ENCODE results near the gene CHD6. TPM values are rescaled to one million over a fixed set of nuclear protein-coding genes. Genes with fewer than 3 reads are reported as not detected.

Gene CHD6
- total RNA-seq: 100 to 1,000 TPM in 3 of 5 experiments, 10 to 100 TPM in 2; 46.3 to 132 (median 109) TPM
- 10 to 100 TPM; 63.5 to 79.3 TPM for polyA plus RNA-seq
- 251 reads per million, percentile 95 among the genes with 10 or more reads in this experiment for total RNA-seq

GRCh38 chr20:41617902-41618806, at the start of gene CHD6:
TSS of gene CHD6 (minus strand) at chr20:41618377. CDS start at chr20:41551337, 67,040 bp downstream.
- peaks cover 21 to 31% of the 10 kb centered on the region in 2 donors for H3K4me1 ChIP-seq (ENCODE audit: control insufficient read depth in 2 of 2, insufficient read depth in 2 of 2, low read length in 2 of 2)
- peaks cover 31 to 54% (median 53%) of the 10 kb centered on the region in 7 donors for H3K4me1 Mint-ChIP-seq
- intact Hi-C loops (cut with micrococcal nuclease): loop anchor here (1.0 to 5.0 kb wide), 12 partner anchors 75 to 1974 kb away; partner anchors contain the start of genes PLCG1 (in 2 of the 2), ZHX3 (in 2 of the 2), IFT52 (in 1 of the 2) and LPIN3 (in 1 of the 2)
- no peaks in the 10 kb centered on the region for H3K36me3 Mint-ChIP-seq
- H3K4me3 ChIP-seq (ENCODE audit: low read length): peak within 1 kb of the TSS; percentile 66
- H3K9me3 ChIP-seq (ENCODE audit: control insufficient read depth in 2 of 3, low read length in 3 of 3): no peaks in the 10 kb centered on the region
- DNase-seq (peak; percentile 96 to 100 (median 99)), ATAC-seq (peak; percentile 96)
- no peaks in the 10 kb centered on the region for H3K9me3 Mint-ChIP-seq
- peak within 1 kb of the TSS; percentile 85 to 97 (median 94) for H3K4me3 Mint-ChIP-seq
- peak within 1 kb of the TSS; percentile 80 for H3K27ac ChIP-seq (ENCODE audit: low read depth, low read length)
- ChIA-PET CTCF (interaction anchor here (0.5 to 0.8 kb wide), 2 partner anchors 113 to 123 kb away, joined by 3 read pairs; no protein-coding TSS in a partner anchor), POLR2A (interaction anchor here (0.6 to 5.2 kb wide), 11 partner anchors 10 to 483 kb away, joined by 3 to 60 read pairs (median 4); no protein-coding TSS in a partner anchor)
- no peaks in the 10 kb centered on the region for H3K27me3 ChIP-seq (ENCODE audit: control insufficient read depth in 2 of 2, insufficient read depth in 2 of 2, low read length in 2 of 2)
- H3K27me3 Mint-ChIP-seq: peaks cover 0 to 16% (median 0%) of the 10 kb centered on the region in 5 donors
- H3K27ac Mint-ChIP-seq: peak within 1 kb of the TSS; percentile 86 to 95 (median 91)
- no peaks in the 10 kb centered on the region for H3K36me3 ChIP-seq (ENCODE audit: control insufficient read depth in 2 of 3, insufficient read depth in 3 of 3, low read length in 3 of 3)

GRCh38 chr20:41664584-41664983, 46.4 kb upstream of the CHD6 start:
- no peaks in the 10 kb centered on the region for H3K9me3 ChIP-seq (ENCODE audit: control insufficient read depth in 2 of 3, low read length in 3 of 3)
- H3K27ac ChIP-seq (ENCODE audit: low read depth, low read length): no peak overlapping the region
- H3K4me1 Mint-ChIP-seq: peaks cover 0 to 4% (median 0%) of the 10 kb centered on the region in 7 donors
- no peak overlapping the region for H3K27ac Mint-ChIP-seq
- H3K36me3 Mint-ChIP-seq: peaks cover 0 to 8% (median 0%) of the 10 kb centered on the region in 5 donors
- DNase-seq: peak in 1 of 9 donors; percentile 1
- peaks cover 0 to 7% (median 1%) of the 10 kb centered on the region in 11 donors for H3K9me3 Mint-ChIP-seq
- POLR2A ChIA-PET: no interaction called here
- no peaks in the 10 kb centered on the region for H3K27me3 ChIP-seq (ENCODE audit: control insufficient read depth in 2 of 2, insufficient read depth in 2 of 2, low read length in 2 of 2)
- intact Hi-C loops (cut with micrococcal nuclease): no loop called here
- no peaks in the 10 kb centered on the region for H3K4me1 ChIP-seq (ENCODE audit: control insufficient read depth in 2 of 2, insufficient read depth in 2 of 2, low read length in 2 of 2)
- ATAC-seq: peak; percentile 42
- H3K36me3 ChIP-seq (ENCODE audit: control insufficient read depth in 2 of 3, insufficient read depth in 3 of 3, low read length in 3 of 3): no peaks in the 10 kb centered on the region
- H3K27me3 Mint-ChIP-seq: peaks cover 23 to 36% (median 31%) of the 10 kb centered on the region in 5 donors
- no peak overlapping the region for H3K4me3 ChIP-seq (ENCODE audit: low read length)
- H3K4me3 Mint-ChIP-seq: no peak overlapping the region
- CTCF ChIA-PET: interaction anchor here (0.6 kb wide), 1 partner anchor 37 kb away, joined by 3 read pairs; no protein-coding TSS in a partner anchor

DNA sequence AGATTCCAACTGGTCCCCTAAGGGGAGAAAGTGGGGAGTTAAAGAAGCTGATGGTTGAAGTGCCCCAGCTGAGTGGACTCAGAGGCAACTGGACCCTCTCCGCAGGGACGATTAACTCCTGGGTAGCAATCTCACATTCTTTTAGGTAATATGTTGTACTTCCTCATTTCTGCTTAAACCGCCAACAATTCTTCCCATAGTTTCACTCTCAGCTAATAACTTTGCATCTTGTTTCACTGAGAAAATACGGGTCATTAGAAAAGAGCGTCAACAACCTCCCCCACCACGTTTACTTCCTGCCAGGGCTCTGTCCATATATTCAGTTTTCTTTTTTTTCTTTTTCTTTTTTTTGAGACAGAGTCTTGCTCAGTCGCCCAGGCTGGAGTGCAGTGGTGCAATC, 39.5 kb upstream of the CHD6 start:
- no peak overlapping the region for H3K27ac Mint-ChIP-seq
- no peaks in the 10 kb centered on the region for H3K4me1 ChIP-seq (ENCODE audit: control insufficient read depth in 2 of 2, insufficient read depth in 2 of 2, low read length in 2 of 2)
- ChIA-PET CTCF (no interaction called here), POLR2A (no interaction called here)
- H3K4me3 ChIP-seq (ENCODE audit: low read length): no peak overlapping the region
- H3K4me3 Mint-ChIP-seq: no peak overlapping the region
- no peaks in the 10 kb centered on the region for H3K36me3 ChIP-seq (ENCODE audit: control insufficient read depth in 2 of 3, insufficient read depth in 3 of 3, low read length in 3 of 3)
- no peak for DNase-seq
- no peak overlapping the region for H3K27ac ChIP-seq (ENCODE audit: low read depth, low read length)
- ATAC-seq: no peak
- intact Hi-C loops (cut with micrococcal nuclease): no loop called here
- peaks cover 0 to 10% (median 0%) of the 10 kb centered on the region in 7 donors for H3K4me1 Mint-ChIP-seq
- peaks cover 0 to 8% (median 0%) of the 10 kb centered on the region in 5 donors for H3K36me3 Mint-ChIP-seq
- no peaks in the 10 kb centered on the region for H3K27me3 ChIP-seq (ENCODE audit: control insufficient read depth in 2 of 2, insufficient read depth in 2 of 2, low read length in 2 of 2)
- no peaks in the 10 kb centered on the region for H3K9me3 ChIP-seq (ENCODE audit: control insufficient read depth in 2 of 3, low read length in 3 of 3)
- H3K9me3 Mint-ChIP-seq: peaks cover 0 to 4% (median 0%) of the 10 kb centered on the region in 11 donors
- peaks cover 17 to 45% (median 27%) of the 10 kb centered on the region in 5 donors for H3K27me3 Mint-ChIP-seq

DNA sequence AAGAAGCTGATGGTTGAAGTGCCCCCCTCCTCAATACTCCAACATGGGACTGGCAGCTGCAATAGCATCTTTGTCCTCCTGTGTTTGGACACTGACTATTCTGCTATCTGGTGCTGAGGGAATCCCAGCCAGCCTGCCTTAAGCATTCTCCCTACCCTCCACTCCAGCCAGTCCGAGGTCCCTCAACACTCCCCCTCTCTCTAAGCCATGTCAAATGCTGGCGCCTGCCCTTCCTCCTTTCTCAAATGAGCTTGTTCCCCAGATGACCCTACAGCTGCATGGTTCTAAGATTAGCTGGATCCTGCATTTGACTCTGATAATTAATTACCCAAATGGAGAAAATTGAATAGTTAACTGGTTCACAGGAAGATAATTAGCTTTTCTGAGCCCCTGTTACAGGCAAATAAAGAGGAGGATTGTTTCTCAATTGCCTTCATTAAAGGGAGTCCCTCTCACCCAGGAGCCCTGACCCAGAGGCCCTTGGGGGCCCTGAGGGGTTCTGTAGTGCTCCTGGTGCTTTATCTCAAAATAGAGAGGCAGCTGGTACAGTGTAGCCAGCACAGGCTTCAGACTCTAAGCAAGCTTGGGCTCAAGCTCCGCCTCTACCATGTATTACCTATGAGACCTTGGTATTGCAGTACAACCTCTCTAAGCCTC, 37.9 kb upstream of the CHD6 start:
- ChIA-PET POLR2A (no interaction called here), CTCF (no interaction called here)
- Mint-ChIP-seq H3K9me3 (peaks cover 0 to 4% (median 0%) of the 10 kb centered on the region in 11 donors), H3K4me3 (no peak overlapping the region), H3K36me3 (peaks cover 0 to 8% (median 0%) of the 10 kb centered on the region in 5 donors), H3K27me3 (peaks cover 14 to 47% (median 25%) of the 10 kb centered on the region in 5 donors), H3K27ac (no peak overlapping the region), H3K4me1 (peaks cover 0 to 10% (median 0%) of the 10 kb centered on the region in 7 donors)
- Histone ChIP-seq H3K9me3 (ENCODE audit: control insufficient read depth in 2 of 3, low read length in 3 of 3) (no peaks in the 10 kb centered on the region), H3K4me1 (ENCODE audit: control insufficient read depth in 2 of 2, insufficient read depth in 2 of 2, low read length in 2 of 2) (no peaks in the 10 kb centered on the region), H3K36me3 (ENCODE audit: control insufficient read depth in 2 of 3, insufficient read depth in 3 of 3, low read length in 3 of 3) (no peaks in the 10 kb centered on the region), H3K4me3 (ENCODE audit: low read length) (no peak overlapping the region), H3K27ac (ENCODE audit: low read depth, low read length) (no peak overlapping the region), H3K27me3 (ENCODE audit: control insufficient read depth in 2 of 2, insufficient read depth in 2 of 2, low read length in 2 of 2) (no peaks in the 10 kb centered on the region)
- DNase-seq: no peak
- no peak for ATAC-seq
- intact Hi-C loops (cut with micrococcal nuclease): no loop called here

- Histone ChIP-seq H3K4me1 (ENCODE audit: control insufficient read depth in 2 of 2, insufficient read depth in 2 of 2, low read length in 2 of 2) (no peaks in the 10 kb centered on the region), H3K4me3 (ENCODE audit: low read length) (no peak overlapping the region), H3K27me3 (ENCODE audit: control insufficient read depth in 2 of 2, insufficient read depth in 2 of 2, low read length in 2 of 2) (no peaks in the 10 kb centered on the region), H3K9me3 (ENCODE audit: control insufficient read depth in 2 of 3, low read length in 3 of 3) (no peaks in the 10 kb centered on the region), H3K36me3 (ENCODE audit: control insufficient read depth in 2 of 3, insufficient read depth in 3 of 3, low read length in 3 of 3) (no peaks in the 10 kb centered on the region), H3K27ac (ENCODE audit: low read depth, low read length) (no peak overlapping the region)
- ChIA-PET CTCF (no interaction called here), POLR2A (no interaction called here)
- DNase-seq (no peak), ATAC-seq (no peak)
- Mint-ChIP-seq H3K4me1 (peaks cover 0 to 10% (median 0%) of the 10 kb centered on the region in 7 donors), H3K9me3 (peaks cover 0 to 2% (median 0%) of the 10 kb centered on the region in 11 donors), H3K36me3 (no peaks in the 10 kb centered on the region), H3K4me3 (no peak overlapping the region), H3K27me3 (peaks cover 4 to 35% (median 14%) of the 10 kb centered on the region in 5 donors), H3K27ac (no peak overlapping the region)
- intact Hi-C loops (cut with micrococcal nuclease): no loop called here
These were observed 36.7 kb upstream of the CHD6 start for GRCh38 chr20:41654884-41655283.

- Mint-ChIP-seq H3K9me3 (peaks cover 0 to 2% (median 0%) of the 10 kb centered on the region in 11 donors), H3K36me3 (no peaks in the 10 kb centered on the region), H3K27ac (no peak overlapping the region), H3K4me3 (no peak overlapping the region), H3K4me1 (peaks cover 0 to 6% (median 0%) of the 10 kb centered on the region in 7 donors), H3K27me3 (peaks cover 4 to 29% (median 14%) of the 10 kb centered on the region in 5 donors)
- no peak for ATAC-seq
- no peaks in the 10 kb centered on the region for H3K36me3 ChIP-seq (ENCODE audit: control insufficient read depth in 2 of 3, insufficient read depth in 3 of 3, low read length in 3 of 3)
- H3K9me3 ChIP-seq (ENCODE audit: control insufficient read depth in 2 of 3, low read length in 3 of 3): no peaks in the 10 kb centered on the region
- POLR2A ChIA-PET: no interaction called here
- no peaks in the 10 kb centered on the region for H3K27me3 ChIP-seq (ENCODE audit: control insufficient read depth in 2 of 2, insufficient read depth in 2 of 2, low read length in 2 of 2)
- CTCF ChIA-PET: no interaction called here
- H3K27ac ChIP-seq (ENCODE audit: low read depth, low read length): no peak overlapping the region
- intact Hi-C loops (cut with micrococcal nuclease): no loop called here
- H3K4me3 ChIP-seq (ENCODE audit: low read length): no peak overlapping the region
- DNase-seq: no peak
- no peaks in the 10 kb centered on the region for H3K4me1 ChIP-seq (ENCODE audit: control insufficient read depth in 2 of 2, insufficient read depth in 2 of 2, low read length in 2 of 2)
These were observed 36.1 kb upstream of the CHD6 start for GRCh38 chr20:41654292-41654691.

Measured in naive thymus-derived CD4-positive, alpha-beta T cell (primary cell).